Ecto neural progenitor cell (in vitro differentiated cells): ENCODE results near the gene MUS81.
"Not testable (repeated sequence)": the region's sequence is repeated elsewhere in the genome, so short reads cannot be mapped to it uniquely, and the experiment has no call there.

Experiments
- DNase-seq: peaks from one replicate; pipeline ENCODE4 v3.0.0-alpha.2; 2018; ENCODE audit warnings: low spot score

Gene MUS81

DNA sequence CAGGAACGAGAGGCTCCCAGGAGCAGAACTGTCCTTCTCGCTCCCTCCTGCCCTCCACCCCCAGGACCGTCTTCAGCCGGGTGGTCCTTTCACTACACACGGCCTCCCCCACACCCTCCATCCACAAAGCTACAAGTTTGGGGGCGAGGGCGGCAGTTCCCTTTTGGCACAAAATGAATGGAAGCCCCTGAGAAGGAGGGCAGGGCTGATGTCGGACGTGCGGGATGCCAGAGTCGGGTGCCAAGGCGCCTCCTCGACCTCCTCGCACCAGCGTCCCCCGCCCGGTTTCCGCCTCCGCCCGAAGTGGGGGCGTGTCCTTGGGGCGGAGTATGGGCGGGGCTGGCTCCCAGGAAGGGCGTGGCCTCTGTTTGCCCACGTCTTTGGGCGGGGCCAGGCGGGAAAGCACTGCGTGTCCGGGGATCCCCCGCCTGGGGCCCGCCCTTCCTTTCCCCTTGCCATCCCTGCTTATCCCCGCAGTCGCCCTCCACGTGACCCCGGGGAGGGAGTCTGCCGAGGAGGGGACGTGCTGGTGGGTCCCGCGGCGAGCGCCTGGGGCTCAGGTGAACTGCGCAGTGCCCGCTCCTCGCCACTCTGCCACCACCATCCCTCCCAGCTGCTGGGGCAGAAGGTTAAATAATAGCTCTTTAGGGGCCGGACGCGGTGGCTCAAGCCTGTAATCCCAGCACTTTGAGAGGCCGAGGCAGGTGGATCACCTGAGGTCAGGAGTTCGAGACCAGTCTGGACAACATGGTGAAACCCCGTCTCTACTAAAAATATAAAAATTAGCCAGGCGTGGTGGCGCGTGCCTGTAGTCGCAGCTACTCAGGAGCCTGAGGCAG lies 13.3 kb downstream of the MUS81 start:
- DNase-seq, result peak; percentile 96

DNA sequence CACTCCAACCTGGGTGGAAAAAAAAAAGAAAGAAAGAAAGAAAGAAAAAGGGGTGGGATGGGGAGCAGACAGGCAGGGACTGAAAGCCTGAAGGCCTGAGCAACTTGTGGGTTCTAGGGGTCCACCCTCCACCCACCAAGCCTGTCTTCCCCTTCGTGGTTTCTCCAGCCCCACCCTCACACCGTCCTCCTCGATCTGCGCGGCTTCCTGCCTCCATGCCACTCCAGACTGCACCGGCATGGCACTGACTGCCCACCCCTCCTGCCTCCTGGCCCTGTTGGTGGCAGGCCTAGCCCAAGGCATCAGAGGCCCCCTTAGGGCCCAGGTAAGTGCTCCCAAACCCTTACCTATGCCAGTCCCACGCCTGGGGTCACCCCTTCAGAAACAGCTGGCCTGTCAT lies 19.4 kb downstream of the MUS81 start, which contains the start of gene CTSW:
CTSW (plus strand) TSS at position 221 of the 400 bp plus-strand sequence; CDS start at position 239, 18 bp downstream.
- DNase-seq, result no peak

DNA sequence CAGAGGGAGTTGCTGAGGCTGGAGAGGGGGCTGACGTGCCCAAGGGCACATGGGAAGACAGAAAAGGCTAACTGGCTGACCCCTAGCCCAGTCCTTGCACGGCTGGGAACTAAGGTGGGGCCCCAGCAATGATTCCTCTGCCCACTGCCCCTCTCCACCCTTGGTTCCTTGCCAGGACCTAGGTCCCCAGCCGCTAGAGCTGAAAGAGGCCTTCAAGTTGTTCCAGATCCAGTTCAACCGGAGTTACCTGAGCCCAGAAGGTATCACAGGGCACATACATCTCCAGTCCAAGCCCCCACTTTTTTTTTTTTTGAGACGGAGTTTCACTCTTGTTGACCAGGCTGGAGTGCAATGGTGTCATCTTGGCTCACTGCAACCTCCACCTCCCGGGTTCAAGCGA lies 19.8 kb downstream of the MUS81 start:
- no peak for DNase-seq

DNA sequence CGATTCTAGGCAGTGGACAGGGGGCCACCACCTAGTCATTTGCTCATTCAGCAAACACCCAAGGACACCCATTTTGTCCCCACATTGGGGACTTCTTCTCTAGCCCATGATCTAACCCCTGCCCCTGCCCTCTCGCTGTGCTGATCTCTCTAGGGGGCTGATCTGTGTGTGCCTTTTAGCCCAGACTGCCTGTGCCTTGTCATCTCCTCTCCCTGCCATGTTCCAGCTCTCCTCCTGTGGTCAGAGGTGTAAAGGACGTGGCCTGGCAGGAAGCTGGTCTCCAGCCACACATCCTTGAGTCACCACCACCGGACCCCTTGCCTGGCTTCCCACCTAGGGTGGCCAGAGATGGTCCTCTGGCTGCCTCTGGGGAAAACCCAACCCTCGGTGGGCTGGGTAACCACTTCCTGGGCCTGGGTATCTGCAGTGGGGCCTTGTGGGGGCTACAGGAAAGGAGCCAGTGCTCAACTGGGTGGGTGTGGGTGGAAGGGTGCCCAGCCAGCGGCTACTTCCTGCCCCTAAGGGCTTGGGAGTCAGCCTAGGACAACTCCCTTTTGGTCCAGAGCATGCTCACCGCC lies 20.7 kb downstream of the MUS81 start:
- no peak for DNase-seq

DNA sequence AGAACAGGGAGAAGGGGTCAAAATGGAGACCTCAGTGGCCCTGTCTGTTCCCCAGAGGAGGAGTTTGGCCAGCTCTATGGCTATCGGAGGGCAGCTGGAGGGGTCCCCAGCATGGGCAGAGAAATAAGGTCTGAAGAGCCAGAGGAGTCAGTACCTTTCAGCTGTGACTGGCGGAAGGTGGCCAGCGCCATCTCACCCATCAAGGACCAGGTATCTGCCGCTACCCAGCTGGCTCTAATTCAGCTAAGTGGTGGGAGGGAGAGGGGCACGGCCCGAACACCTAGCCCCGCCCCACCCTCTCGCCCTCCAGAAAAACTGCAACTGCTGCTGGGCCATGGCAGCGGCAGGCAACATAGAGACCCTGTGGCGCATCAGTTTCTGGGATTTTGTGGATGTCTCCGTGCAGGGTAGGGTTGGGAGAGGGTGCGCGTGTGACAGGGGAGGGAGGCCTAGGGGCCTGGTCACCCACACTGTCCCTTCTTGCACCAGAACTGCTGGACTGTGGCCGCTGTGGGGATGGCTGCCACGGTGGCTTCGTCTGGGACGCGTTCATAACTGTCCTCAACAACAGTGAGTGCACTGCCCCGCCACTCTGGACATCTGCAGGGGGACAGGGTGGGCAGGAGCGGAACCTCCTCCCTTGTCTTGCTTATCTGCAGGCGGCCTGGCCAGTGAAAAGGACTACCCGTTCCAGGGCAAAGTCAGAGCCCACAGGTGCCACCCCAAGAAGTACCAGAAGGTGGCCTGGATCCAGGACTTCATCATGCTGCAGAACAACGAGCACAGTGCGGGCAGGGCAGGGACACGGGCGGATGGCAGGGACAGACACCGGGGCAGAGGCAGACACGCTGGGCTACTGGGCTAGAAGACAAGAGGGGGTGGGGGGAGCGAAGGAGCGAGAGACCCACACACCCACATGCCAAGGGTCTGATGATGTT lies 22.2 kb downstream of the MUS81 start:
- no peak for DNase-seq

DNA sequence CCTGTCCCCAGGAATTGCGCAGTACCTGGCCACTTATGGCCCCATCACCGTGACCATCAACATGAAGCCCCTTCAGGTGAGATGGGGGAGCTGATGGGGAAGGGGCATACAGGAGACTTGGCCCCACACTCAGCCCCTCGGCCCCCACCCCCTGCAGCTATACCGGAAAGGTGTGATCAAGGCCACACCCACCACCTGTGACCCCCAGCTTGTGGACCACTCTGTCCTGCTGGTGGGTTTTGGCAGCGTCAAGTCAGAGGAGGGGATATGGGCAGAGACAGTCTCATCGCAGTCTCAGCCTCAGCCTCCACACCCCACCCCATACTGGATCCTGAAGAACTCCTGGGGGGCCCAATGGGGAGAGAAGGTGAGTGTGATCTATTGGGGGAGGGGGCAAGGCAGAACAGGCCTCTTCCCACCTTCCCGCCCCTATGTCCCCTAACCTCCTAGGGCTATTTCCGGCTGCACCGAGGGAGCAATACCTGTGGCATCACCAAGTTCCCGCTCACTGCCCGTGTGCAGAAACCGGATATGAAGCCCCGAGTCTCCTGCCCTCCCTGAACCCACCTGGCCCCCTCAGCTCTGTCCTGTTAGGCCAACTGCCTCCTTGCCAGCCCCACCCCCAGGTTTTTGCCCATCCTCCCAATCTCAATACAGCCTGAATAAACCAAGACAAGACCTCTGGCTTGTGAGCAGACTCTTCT lies 23.0 kb downstream of the MUS81 start:
- no peak for DNase-seq

DNA sequence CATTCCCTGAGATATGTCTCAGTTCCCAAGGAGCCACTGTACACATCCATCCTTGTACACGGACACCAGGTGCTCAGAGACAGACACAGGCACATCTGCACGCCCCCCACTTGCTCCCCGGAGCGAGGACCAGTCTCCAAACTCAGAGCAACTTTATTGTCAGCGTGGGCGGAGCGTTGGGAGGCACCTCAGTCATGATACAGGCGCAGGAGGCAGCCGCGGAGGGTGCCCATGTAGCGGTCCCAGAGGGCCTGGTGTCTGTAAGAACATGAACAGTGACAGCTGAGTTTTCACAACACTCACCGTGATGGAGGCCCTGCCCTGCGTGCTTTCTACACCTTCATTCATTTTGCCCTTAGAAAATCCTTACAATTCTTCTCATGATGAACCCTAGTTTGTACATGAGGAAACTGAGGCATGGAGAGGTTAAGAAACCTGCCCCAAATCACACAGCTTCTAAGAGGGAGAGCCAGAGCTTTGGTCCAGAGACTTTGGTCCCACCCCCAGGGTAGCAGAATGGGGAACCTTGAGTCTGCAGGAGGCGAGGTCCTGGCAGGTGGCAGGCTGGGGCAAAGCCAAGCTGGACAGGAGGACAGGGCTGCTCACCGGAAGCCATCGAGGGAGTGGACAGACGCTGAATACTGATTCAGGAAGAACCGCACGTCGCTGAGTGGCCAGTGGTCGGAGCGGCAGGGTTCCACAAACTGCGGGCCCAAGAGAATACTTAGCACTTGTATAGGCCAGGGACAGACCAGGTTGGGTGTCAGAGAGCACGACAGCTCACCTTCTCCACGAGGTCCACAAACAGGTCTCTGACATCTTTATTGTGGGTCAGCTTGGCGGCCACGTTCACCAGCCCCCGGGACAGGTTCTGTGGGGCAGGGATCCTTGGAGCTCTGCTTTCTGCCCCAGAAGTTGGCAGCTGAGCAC lies 23.8 kb downstream of the MUS81 start:
- no peak for DNase-seq

DNA sequence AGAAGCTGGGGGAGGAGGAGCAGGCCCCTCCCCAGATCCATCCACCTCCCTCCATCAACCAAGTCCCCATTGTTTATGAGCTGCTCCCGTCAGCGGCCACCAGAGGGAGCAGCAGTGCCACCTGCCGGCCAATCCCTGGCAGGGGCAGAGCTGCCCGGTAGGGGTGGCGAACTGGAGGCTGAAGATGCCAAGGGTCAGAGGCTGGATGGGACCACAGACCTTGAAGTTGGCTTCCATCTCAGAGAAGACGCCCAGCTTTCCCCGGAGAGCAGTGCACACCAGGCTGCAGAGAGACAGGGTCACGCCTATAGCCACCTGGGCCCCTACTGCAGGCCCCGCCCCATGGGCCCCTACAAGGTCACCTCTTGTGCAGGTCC lies 24.5 kb downstream of the MUS81 start:
- DNase-seq, result peak; percentile 87

DNA sequence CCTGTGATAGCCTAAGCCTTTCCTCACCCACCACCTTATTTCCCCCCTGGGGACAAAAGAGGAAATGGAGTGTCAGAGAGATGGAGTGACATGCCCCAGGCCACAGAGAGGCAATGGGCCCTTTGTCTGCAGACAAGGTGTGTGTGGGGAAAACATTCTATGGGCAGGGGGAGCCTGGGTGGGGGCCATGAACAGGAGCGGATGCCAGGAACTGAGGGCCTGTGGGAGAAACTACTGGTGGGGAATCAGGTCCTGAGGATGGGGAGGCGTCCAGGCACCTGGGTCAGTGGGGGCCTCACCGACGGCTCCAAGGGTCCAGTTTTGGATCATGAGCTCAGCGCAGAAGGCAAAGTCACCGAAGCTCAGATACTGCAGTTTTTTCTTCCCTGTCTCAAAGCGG lies 25.0 kb downstream of the MUS81 start:
- DNase-seq, result no peak

DNA sequence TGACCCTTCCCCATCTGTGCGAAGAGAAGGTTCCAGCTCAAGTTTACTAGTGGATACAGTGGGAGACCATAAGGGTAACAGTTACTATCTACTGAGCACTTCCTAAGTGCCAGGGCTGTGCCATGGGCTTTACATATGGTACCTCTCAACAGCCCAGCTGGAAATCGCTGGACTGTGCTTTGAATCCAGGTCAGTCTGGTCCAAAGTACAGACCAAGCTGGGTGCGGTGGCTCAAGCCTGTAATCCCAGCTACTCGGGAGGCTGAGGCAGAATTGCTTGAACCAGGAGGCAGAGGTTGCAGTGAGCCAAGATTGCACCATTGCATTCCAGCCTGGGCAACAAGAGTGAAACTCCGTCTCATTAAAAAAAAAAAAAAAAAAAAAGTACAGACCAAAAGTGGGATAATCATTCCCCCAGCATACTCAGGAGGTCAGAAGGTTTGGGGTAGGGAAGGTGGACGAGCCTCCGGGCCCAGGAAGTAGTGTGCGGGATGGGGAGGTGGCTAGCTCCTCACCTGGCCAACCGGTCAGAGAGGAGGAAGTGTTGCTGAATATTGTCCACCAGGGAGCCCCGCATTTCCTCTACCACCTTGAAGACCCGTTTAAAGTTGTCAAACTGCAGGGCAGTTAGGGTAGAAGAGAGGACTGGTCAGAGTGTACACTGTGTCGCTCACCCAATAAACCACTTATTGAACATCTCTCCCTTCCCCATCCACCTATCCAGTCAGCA lies 25.7 kb downstream of the MUS81 start:
- no peak for DNase-seq

DNA sequence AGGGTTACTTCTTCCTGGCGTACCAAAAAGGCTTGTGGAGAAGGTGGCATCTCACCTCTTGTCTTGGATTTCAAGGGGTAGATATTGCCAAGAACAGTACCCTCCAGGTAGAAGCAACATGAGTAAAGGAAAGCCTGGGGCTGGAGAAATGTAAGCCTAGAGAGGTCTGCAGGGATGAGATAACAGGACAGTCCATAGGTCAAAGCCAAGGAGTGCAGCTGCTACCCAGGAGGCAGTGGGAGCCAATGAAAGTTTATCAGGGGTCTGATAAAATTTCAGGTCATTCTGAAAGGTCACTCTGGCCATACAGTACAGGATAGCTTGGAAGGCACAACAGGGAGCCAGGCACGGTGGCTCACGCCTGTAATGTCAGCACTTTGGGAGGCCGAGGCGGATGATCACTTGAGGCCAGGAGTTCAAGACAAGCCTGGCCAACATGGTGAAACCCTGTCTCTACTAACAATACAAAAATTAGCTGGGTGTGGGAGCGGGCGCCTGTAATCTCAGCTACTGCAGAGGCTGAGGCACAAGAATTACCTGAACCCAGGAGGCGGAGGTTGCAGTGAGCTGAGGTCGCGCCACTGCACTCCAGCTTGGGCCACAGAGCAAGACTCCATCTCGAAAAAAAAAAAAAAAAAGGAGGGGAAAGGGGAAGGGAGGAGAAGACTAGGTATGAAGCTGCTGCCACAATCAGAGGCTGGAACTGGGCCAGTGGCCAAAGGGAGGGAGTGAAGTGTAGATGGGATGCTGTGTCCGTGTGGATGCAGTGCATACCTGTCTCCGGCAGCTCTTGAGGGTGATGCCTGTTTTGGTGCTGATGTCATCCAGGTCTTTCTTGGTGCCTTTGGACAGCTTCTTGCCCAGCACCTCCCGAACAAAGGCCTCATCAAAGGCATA lies 26.8 kb downstream of the MUS81 start:
- DNase-seq, result no peak

DNA sequence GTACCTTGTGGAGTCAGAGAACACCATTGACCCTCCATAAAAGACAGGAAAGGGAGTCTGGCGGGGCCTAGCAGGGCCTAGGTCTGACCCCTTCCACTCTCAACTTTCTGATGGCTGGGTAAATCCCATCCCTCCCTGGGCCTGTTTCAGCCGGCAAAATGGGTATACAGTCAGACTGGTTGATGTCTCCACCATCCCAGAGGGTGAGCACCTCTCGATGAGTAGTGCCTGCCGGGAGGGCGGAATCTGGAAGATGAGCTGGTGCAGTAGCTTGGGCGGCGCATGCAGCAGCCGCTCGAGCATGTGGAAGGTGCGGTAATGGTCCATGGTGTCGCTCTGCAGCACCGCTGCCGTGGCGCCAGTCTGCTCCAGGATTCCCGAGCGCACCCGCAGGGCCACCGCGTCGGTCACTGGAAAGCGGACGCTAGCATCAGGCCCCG lies 27.5 kb downstream of the MUS81 start:
- no peak for DNase-seq

DNA sequence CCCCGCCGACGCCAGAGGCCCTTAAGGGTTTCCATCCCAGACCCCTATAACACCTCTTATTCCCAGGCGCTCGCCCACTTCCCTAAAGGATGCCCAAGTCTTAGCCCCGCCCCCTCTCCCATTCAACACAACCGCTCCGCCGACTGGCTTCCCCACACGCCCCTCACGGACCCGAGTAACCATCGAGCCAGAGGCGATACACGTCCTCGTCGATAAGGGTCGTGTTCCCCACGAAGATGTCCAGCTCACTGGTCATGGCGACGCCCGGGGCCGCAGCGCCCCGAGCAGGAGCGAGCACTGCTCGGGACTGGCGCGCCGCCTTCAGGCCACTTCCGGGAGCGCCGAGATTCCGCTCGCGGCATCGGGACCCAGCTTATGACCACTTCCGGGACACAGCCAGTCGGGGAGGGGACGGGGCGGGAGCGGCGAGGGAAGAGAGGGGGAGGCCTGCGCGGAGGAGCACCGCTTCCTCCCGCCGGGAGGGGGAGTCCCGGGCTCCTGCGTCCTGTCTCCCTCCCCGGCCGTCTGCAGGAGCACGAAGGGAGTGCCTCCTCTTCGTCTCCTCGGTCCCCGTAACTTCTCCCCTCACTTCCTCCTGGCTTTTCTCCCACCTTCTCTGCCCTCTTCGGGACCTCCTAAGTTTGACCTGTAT lies 28.1 kb downstream of the MUS81 start, which contains the start of gene FIBP:
FIBP (minus strand) TSS at position 309 of the 652 bp plus-strand sequence; CDS start at position 256, 53 bp downstream.
- peak; percentile 98 for DNase-seq

DNA sequence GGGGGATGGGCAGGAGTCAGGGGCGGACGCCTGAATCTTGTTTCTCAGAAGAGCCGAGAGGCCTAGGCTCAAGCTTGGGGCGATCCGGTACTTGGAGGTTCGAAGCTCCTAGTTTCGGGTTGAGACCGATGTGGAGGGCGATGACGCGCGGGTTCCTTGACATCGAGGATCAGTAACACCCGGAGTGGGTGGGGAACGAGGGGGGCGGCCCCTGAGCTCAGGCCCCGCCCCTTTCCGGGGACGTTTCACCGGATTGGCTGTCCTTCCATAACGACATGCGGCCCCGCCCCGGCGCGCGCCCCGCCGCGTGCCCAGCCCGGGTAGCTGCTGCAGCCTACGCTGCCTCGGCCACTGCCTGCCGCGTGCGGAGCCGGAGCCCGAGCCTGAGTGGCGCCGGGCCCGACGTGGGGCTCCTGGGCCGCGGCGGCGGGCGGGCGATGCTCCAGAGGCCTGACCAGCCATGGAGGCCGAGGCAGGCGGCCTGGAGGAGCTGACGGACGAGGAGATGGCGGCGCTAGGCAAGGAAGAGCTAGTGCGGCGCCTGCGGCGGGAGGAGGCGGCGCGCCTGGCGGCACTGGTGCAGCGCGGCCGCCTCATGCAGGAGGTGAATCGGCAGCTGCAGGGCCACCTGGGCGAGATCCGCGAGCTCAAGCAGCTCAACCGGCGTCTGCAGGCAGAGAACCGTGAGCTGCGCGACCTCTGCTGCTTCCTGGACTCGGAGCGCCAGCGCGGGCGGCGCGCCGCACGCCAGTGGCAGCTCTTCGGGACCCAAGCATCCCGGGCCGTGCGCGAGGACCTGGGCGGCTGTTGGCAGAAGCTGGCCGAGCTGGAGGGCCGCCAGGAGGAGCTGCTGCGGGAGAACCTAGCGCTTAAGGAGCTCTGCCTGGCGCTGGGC lies 30.3 kb downstream of the MUS81 start, which contains the start of gene CCDC85B:
CCDC85B (plus strand) TSS at position 350 of the 895 bp plus-strand sequence; CDS start at position 461, 111 bp downstream.
- DNase-seq, result peak; percentile 96

DNA sequence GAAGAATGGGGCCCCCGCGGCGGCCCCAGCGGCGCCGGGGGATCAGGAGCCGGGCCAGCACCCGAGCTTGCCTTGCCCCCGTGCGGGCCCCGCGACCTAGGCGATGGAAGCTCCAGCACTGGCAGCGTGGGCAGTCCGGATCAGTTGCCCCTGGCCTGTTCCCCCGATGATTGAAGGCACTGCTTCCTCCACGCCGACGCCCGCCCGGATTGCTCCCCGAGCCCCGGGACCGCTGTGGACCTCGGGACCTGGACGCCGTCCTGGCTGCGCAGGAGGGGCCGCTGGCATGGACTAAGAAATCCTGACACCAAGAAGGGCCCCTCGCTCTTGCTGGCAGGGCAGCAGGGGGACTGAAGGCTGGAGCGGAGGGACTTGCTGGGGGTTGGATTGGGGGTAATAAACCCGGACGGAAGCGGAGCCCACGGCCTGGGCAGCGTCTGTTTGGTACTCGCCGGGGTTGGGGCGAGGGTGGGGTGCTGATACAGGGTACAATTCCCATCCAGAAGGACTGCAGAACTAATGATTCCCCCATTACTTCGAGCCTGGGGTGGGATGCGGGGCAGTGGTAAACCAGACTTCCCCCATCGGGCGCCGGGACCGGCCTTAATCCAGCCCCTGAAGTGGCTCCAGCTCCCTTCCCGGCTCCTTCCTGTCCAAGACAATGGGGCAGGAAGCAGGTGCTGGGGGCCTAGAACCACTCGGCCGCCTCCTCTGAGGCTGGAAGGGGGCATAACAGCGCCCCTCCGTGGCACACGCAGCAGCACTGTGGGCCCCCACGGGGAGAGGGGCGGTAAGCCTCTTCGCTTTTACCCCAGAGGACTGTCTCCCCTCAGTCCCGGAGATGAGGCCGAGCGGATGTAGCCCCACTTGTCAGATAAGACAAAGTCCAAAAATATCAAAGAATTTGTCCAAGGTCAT lies 31.2 kb downstream of the MUS81 start:
- DNase-seq, result peak; percentile 60

DNA sequence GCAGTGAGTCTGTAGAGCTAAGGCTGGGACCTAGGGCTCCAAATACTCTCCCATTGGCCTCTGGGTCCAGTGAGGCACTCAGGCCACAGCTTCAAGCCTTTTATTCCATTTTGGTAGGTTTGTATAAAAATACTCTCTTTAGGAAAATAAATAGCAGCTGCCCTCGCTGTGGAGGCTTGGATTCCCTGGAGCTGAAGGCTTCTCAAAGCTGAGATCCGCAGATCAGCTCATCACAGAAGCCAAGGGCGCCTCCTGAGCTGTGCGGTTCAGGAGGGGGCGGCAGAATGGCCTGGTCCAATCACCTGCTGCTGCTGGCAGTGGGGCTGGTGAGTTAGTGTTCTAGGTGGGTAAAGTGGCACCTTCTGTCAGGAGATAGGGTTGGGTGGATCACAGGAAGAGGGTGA lies 31.9 kb downstream of the MUS81 start:
- DNase-seq, result not testable (repeated sequence)
